ENCODE measurements around the gene EPB41L5.
"Not testable (repeated sequence)": the region's sequence is repeated elsewhere in the genome, so short reads cannot be mapped to it uniquely, and the experiment has no call there.

Gene EPB41L5

DNA sequence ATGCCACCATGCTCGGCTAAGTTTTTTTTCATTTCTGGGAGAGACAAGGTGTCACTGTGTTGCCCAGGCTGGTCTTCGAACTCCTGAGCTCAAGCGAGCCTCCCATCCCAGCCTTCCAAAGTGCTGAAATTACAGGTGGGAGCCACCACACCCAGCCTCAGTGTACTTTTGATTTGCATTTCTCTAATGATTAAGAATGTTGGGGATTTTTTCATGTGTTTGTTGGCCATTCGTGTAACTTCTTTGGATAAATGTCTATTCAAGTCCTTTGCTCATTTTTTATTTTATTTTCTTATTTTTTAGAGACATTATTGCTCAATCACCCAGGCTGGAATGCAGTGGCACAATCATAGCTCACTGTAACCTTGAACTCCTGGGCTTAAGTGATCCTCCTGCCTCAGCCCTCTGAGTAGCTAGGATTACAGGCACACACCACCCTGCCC, 137.2 kb downstream of the EPB41L5 start:
- DNase-seq, result no peak

DNA sequence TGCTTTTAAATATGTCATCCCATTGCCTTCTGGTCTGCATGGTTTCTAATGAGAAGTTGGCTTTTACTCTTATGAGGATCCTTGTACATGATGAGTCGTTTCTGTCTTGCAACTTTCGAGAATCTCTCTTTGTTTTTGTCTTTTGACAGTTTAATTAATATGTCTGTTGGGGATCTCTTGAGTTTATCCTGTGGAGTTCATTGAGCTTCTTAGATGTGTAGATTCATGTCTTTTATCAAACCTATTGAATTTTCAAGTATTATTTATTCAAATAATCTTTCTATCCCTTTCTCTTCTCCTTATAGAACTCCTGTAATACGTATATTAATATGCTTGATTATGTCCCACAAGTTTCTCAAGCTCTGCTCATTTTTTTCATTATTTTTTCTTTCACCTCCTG, 142.4 kb downstream of the EPB41L5 start:
- DNase-seq, result no peak

DNA sequence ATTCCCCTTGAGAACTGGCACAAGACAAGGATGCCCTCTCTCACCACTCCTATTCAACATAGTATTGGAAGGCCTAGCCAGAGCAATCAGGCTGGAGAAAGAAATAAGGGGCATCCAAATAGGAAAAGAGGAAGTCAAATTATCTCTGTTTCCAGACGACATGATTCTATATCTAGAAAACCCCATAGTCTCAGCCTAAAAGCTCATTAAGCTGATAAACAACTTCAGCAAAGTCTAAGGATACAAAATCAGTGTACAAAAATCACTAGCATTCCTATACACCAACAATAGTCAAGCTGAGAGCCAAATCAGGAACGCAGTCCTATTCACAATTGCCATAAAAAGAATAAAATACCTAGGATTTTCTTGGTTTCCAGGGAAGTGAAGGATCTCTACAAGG, 145.8 kb downstream of the EPB41L5 start:
- DNase-seq, result not testable (repeated sequence)

DNA sequence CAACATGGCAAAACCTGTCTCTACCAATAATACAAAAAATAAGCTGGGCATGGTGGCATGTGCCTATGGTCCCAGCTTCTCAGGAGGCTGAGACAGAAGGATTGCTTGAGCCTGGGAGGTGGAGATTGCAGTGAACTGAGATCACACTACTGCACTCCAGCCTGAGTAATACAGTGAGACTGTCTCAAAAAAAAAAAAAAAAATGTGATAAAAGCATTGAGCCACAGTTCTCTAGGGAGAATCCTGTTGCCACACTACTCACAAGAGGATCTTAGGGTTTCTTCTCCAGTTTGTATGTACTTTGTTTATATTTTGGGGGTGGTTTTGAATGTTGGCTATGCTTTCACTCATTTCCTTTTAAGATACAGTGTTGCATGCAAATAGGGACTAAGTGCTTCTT, 148.3 kb downstream of the EPB41L5 start:
- no peak for DNase-seq

- no peak for DNase-seq
Observed at GRCh38 chr2:120162716-120163115, 149.8 kb downstream of the EPB41L5 start.

DNA sequence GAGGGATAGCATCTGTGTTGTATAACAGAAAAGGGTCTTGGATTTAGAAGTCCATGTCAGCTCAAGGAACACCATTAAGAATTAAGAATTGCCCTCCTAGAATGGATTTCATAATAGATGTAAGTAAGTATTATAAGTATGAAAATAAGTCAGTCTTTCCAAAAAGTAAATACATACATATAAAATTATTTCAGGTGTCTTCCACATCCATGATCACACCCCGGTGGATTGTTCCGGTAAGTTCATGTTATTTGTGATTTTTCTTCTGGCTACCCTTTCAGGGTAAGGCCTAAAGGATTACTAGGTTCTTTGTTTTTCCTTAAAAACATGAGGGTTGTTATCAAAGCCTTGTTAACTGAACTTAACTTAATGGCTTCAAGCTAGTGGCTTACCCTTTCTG, 154.4 kb downstream of the EPB41L5 start:
- no peak for DNase-seq

DNA sequence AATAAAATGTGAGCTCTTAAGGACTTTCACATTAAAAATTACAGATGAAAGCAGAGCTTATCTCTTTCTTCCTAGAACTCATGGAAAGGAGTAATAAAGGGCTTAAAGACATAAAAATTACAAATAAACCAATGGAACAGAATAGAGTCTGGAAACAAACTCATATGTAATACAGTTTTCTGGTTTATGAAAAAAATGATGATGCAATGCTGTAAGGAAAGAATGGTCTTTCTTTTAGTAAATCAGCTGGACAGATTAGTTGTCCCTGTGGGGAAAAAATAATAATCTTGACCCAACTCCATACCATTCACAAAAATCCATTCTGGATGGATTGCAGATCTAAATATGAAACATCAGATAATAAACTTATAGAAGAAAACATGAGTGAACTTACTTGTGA, 156.1 kb downstream of the EPB41L5 start:
- no peak for DNase-seq

GRCh38 chr2:120174963-120175581, 162.2 kb downstream of the EPB41L5 start:
- peak; percentile 26 for DNase-seq

DNA sequence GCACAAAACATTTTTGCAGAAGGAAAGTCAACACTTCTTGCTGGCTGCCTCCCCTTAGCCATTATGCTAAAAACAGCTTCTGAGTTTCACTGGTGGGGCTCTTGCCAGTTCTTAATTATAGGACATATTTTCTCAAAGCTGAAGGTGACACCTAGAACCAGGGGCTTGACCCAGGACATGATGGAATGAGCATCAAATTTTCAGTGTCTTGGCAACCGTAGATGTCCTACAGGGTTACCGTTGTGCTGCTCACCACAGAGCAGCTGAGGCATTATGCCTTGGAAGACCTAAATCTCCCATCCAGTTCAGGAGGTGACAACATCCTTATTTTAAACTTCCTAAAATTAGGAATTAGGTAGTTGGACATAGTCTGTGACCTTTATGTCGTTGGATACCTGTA, 163.6 kb downstream of the EPB41L5 start:
- DNase-seq, result no peak

DNA sequence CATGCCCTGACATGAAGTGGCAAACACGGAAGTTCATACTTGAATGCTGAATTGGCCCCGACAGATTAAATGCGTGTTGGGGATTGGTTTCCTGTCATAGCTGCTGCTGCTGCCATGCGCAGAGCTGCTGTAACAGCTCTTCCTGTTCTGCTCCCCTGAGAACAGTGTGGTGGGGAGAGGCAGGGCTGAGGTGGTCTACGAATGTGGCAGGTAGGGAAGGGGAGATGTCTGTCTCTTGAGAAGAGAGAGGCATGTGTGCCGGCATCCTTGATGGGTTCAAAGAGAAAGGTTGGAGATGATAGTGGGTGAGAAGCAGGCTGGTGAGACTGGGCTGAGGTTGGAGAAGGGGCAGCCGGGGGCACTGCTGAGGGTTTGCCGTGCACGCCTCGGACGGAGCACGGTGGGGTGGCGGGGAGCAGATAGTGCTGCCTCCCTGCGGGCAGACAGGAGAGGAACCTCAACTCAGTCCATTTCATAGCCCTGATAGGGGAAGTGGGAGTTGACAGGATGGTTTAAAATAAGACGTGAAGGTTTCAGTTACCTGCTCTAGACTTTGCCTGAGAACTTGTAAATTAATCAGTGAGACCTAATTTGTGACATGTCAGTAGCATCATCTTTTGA, 164.2 kb downstream of the EPB41L5 start:
- no peak for DNase-seq

GRCh38 chr2:120177973-120178372, 165.1 kb downstream of the EPB41L5 start:
- no peak for DNase-seq

- DNase-seq, result no peak
Observed at GRCh38 chr2:120179396-120179795, 166.5 kb downstream of the EPB41L5 start.

DNA sequence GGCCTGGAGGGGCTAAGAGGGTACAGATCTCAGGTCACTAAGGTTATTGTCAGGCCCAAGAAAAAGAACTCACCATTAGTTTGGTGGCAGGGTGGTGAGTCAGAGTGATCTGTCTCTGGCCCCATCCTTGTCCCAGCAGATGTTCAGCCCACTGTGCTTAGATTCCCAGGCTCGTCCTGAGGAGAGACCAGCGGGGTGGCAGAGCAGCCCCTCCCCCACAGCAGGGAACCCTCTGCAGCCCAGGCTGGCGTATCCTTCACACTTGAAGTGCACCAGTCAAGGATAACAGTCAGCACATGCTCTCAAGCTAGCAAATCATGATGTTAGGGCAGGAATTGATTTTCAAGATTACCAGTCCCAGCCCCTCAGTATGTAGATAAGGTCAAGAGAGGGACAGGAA, 167.2 kb downstream of the EPB41L5 start:
- no peak for DNase-seq

DNA sequence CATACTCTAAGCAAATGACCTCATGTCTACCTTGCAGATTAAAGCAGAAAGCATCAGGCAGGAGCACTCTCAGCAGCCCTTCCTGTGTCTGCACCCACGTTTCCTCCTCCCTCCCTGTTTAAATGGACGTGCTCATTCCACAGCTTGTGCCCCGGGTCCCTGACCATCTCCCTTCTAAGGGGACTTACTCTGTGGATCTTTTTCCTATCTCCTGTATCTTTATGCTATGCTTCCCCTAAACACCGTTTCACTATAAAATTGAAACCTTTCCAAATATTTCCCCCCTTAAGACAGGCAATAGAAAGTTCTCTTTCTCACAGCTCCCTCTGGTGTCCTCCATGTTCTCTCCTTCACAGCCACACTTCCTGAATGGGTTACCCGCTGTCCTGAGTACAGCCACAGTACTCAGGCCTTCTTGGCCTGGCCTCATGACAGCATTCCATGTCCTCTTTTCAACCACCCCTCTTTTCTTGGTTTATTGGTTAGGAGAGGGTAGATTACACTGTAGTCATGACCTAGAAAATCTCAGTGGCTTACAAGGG, 169.2 kb downstream of the EPB41L5 start:
- no peak for DNase-seq

DNA sequence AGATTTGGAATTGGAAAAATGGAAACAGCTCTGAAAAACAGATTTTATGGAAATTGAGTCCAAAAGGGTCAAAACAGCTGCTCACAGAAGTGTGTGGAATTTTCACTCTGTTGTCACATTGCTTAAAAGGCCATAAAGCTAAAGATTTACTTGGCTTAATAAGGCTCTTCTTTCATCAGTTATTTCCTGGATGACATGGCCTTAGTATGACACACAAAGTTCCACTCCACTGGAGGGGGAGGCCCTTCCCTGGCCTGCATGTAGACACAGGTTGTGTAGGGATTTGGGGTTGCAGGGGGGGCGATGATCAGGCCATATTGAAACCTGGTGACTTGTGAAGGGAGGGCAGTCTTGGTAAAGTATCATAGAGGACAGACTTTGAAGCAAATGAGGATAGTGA, 176.3 kb downstream of the EPB41L5 start:
- DNase-seq, result no peak

DNA sequence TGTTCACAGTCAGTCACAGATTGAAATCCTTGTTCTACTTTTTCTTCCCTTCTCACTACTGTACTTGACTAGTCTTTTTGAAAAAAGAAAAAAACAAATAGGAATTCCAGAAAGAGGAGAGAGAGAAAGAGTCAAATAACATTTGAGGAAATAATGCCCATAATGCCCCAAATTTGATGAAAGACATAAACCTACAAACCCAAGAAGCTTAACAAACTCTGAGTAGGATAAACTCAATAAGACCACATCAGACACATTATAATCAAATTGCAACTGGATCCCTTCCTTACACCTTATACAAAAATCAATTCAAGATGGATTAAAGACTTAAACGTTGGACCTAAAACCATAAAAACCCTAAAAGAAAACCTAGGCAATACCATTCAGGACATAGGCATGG, 179.4 kb downstream of the EPB41L5 start:
- no peak for DNase-seq

DNA sequence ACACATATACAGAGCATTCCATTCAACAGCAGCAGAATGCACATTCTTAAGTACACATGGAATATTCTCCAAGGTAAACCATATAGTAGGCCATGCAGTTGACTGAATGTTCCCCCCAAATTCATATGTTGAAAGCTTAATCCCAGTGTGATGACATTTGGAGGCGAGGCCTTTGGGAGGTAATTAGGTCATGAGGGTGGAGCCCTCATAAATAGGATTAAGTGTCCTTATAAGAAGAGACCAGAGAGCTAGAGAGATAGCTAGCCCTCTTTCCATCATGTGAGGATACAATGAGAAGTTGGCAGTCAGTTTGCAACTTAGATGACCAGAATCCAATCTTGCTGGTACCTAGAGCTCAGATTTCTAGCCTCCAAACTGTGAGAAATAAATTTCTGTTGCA, 182.7 kb downstream of the EPB41L5 start:
- DNase-seq, result no peak

GRCh38 chr2:120199817-120200459, 187.1 kb downstream of the EPB41L5 start:
- DNase-seq, result not testable (repeated sequence)

- DNase-seq, result no peak
Observed at GRCh38 chr2:120203251-120204021, 190.6 kb downstream of the EPB41L5 start.

DNA sequence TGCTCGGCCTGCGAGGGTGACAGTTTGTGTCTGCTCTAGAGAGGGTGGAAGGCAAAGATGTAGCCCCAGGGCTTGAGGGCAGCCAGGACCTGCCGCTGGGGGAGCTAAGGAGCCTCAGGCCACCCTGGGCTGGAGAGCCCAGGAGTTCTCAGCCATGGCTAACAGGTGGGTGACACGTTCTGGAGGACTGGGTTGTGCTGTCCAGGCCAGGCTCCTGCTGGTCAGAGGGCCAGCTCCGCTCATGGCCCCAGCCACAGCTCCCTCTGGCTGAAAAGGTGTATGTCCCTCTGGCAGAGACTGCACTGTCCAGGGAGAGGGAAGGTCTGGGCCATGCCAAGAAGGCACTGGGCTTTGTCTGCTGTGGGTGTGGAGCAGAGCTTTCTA, 191.1 kb downstream of the EPB41L5 start:
- DNase-seq, result no peak

GRCh38 chr2:120204417-120204816, 191.5 kb downstream of the EPB41L5 start:
- no peak for DNase-seq

DNA sequence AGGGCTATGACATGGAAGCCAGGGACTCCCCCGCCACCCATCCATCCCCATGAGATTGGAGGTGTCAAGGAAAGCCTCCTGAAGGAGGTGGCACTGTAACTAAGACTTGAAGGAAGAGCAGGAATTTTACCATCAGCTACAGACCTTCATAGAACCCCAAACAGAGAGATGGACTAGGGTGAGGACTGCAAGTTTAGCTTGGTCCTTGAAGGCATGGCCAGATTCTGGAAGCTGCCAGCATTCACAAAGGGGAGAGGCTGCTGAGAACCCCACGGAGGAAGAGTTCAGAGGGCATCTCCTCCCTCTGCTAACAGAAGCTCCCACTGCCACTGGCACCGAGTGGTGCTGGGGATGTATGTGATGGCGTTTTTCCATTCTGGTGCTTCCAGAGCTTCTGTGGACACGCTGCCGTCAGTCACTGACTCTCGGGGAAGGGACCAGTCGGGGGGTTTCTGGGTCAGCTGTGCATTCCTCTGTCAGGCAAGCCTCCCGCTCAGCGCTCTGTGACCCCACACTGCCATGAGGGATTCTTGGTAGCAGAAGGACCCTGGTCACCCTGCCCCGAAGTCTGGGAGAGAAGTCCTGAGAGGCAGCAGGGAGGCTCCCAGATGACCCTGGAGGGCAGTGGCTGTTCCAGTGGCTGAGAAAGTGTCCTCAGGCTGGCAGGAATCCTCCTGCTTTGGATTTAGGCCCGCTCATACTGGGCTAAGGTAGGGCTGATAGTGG, 192.2 kb downstream of the EPB41L5 start:
- no peak for DNase-seq
